Nucleus accumbens (tissue), 56 donors: ENCODE measurements around the gene TTC16.
"Not testable (repeated sequence)": the region's sequence is repeated elsewhere in the genome, so short reads cannot be mapped to it uniquely, and the experiment has no call there.

Experiments
- DNase-seq, 56 donors: peaks; one replicate each; lab custom pipeline; 2025; lab: John Stamatoyannopoulos, UW

Gene TTC16

GRCh38 chr9:127779136-127779981 is 63.5 kb downstream of the TTC16 start:
- DNase-seq = peak in 1 of 56 donors; percentile 8

GRCh38 chr9:127780126-127780885 is 64.4 kb downstream of the TTC16 start:
- peak in 35 of 56 donors; percentile 7 to 71 (median 43) for DNase-seq

DNA sequence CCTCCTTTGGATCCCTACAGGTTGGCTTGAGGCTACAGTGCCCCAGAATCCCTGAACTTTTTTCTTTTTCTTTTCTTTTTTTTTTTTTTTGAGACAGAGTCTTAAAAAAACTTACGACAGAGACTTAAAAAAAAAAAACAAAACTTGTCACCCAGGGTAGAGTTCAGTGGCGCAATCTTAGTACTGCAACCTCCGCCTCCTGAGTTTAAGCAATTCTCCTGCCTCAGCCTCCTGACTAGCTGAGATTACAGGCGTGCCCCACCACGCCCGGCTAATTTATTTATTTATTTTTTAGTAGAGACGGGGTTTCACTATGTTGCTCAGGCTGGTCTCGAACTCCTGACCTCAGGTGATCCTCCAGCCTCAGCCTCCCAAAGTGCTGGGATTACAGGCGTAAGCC is 65.0 kb downstream of the TTC16 start:
- DNase-seq = not testable (repeated sequence)
